ENCODE data around the gene SIVA1.

DNA sequence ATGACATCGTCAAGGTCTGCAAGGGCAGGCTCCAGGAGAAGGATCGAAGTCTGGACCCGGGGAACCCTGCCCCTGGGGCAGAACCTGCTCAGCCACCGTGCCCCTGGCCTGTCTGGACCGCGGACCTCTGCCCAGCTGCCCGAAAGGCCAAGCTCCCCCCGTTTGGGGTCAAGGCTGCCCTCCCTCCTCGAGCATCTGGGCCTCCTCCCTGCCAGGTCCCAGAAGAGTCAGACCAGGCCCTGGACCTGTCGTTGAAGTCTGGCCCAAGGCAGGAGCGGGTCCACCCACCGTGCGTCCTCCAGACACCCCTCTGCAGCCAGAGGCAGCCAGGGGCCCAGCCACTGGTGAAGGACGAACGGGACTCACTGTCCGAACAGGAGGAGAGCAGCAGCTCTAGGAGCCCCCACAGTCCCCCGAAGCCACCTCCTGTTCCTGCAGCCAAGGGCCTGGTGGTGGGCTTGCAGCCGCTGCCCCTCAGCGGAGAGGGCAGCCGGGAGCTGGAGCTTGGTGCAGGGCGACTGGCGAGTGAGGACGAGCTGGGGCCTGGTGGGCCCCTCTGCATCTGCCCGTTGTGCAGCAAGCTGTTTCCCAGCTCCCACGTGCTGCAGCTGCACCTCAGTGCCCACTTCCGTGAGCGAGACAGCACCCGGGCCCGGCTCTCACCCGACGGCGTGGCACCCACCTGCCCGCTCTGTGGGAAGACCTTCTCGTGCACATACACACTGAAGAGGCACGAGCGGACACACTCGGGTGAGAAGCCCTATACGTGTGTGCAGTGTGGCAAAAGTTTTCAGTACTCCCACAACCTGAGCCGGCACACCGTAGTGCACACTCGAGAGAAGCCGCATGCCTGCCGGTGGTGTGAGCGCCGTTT lies 48.8 kb downstream of the SIVA1 start:
- TF ChIP-seq, protein P1, sequence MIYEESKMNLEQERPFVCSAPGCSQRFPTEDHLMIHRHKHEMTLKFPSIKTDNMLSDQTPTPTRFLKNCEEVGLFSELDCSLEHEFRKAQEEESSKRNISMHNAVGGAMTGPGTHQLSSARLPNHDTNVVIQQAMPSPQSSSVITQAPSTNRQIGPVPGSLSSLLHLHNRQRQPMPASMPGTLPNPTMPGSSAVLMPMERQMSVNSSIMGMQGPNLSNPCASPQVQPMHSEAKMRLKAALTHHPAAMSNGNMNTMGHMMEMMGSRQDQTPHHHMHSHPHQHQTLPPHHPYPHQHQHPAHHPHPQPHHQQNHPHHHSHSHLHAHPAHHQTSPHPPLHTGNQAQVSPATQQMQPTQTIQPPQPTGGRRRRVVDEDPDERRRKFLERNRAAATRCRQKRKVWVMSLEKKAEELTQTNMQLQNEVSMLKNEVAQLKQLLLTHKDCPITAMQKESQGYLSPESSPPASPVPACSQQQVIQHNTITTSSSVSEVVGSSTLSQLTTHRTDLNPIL (CRISPR knock-in tag; IDR thresholded peaks at IDR 0.05; ENCODE audit: low read depth), result no peak
- TF ChIP-seq ISL1 (CRISPR knock-in tag; IDR thresholded peaks at IDR 0.05), result no peak
- no peak for TF ChIP-seq RARB (CRISPR knock-in tag; IDR thresholded peaks at IDR 0.05)
- no peak for TF ChIP-seq TOX (CRISPR knock-in tag; IDR thresholded peaks at IDR 0.05; ENCODE audit: borderline replicate concordance)
- TF ChIP-seq ESRRG (CRISPR knock-in tag; IDR thresholded peaks at IDR 0.05), result no peak
- no peak for TF ChIP-seq ZNF8 (CRISPR knock-in tag; IDR thresholded peaks at IDR 0.05)

All from SK-N-SH treated with all-trans-retinoic acid at 6 μM for 48 hours (cell line).